Neural crest cell (in vitro differentiated cells): Measurements from ENCODE around the gene DUSP23. TPM values are rescaled to one million over a fixed set of nuclear protein-coding genes. Genes with fewer than 3 reads are reported as not detected.
A peak's percentile ranks its signal among the peaks of the same experiment; 100 is the strongest.

Experiments used
- DNase-seq: peaks from one replicate; pipeline ENCODE4 v3.0.0; 2021; ENCODE audit warnings: low read depth, mixed read lengths, low spot score
- H3K27ac Mint-ChIP-seq: one replicate; pipeline ENCODE4 v1.8.0; 2021; ENCODE audit warnings: mild to moderate bottlenecking, mixed read lengths; ENCODE audit not compliant: unreplicated experiment
- H3K27me3 Mint-ChIP-seq: 2 replicates; pipeline ENCODE4 v1.8.0; 2021; ENCODE audit warnings: low read depth, mild to moderate bottlenecking, mixed read lengths
- H3K36me3 Mint-ChIP-seq: 2 replicates; pipeline ENCODE4 v1.8.0; 2021; ENCODE audit warnings: low read depth, mild to moderate bottlenecking, mixed read lengths
- H3K4me1 Mint-ChIP-seq: 2 replicates; pipeline ENCODE4 v1.8.0; 2021; ENCODE audit warnings: mixed read lengths
- H3K4me3 Mint-ChIP-seq: one replicate; pipeline ENCODE4 v1.8.0; 2021; ENCODE audit warnings: mild to moderate bottlenecking, mixed read lengths
- H3K9me3 Mint-ChIP-seq: 2 replicates; pipeline ENCODE4 v1.8.0; 2021; ENCODE audit warnings: mixed read lengths
- CTCF ChIP-seq: fragments of 200-600 bp; sonication (generic); conservative IDR thresholded peaks from 2 replicates; pipeline ENCODE4 v1.5.0; 2021; ENCODE audit warnings: antibody characterized with exemption, mild to moderate bottlenecking
- long read RNA-seq: library from polyadenylated mRNA; unstranded; transcript quantifications from one replicate; pipeline ENCODE4 v2.0.0, GENCODE V29; 2020
- total RNA-seq: library from RNA; stranded (reverse); gene quantifications from 2 replicates; pipeline ENCODE4 v1.2.1, GENCODE V29; 2021

Gene DUSP23
- total RNA-seq, result 13.5 TPM in 2 replicates
- long read RNA-seq, result 0 reads

GRCh38 chr1:159780583-159781582 lies at the start of gene DUSP23:
Gene DUSP23, plus strand, starts transcription at chr1:159780962. Its CDS starts 139 bp downstream, at chr1:159781101.
- Mint-ChIP-seq H3K9me3 (peaks cover 2% of the 10 kb centered on the region), H3K4me1 (peaks cover 8% of the 10 kb centered on the region), H3K27ac (peak within 1 kb of the TSS; percentile 43), H3K4me3 (peak within 1 kb of the TSS; percentile 81), H3K27me3 (peaks cover 60% of the 10 kb centered on the region), H3K36me3 (peaks cover 2% of the 10 kb centered on the region)
- TF ChIP-seq CTCF, result peak; percentile 93
- peak; percentile 85 for DNase-seq

- no peak overlapping the region for H3K4me3 Mint-ChIP-seq
- TF ChIP-seq CTCF, result no peak
- no peak overlapping the region for H3K27ac Mint-ChIP-seq
- no peaks in the 10 kb centered on the region for H3K36me3 Mint-ChIP-seq
- no peaks in the 10 kb centered on the region for H3K4me1 Mint-ChIP-seq
- DNase-seq, result no peak
- H3K27me3 Mint-ChIP-seq, result peaks cover 26% of the 10 kb centered on the region
- peaks cover 4% of the 10 kb centered on the region for H3K9me3 Mint-ChIP-seq
These were observed 43.4 kb upstream of the DUSP23 start for GRCh38 chr1:159737238-159737916.

GRCh38 chr1:159743651-159744410 lies 36.9 kb upstream of the DUSP23 start:
- Mint-ChIP-seq H3K27me3 (peaks cover 36% of the 10 kb centered on the region), H3K36me3 (no peaks in the 10 kb centered on the region), H3K4me3 (no peak overlapping the region), H3K9me3 (peaks cover 4% of the 10 kb centered on the region), H3K27ac (no peak overlapping the region), H3K4me1 (no peaks in the 10 kb centered on the region)
- no peak for DNase-seq
- TF ChIP-seq CTCF, result no peak

- peaks cover 4% of the 10 kb centered on the region for H3K9me3 Mint-ChIP-seq
- DNase-seq, result no peak
- no peak overlapping the region for H3K27ac Mint-ChIP-seq
- no peaks in the 10 kb centered on the region for H3K4me1 Mint-ChIP-seq
- no peaks in the 10 kb centered on the region for H3K36me3 Mint-ChIP-seq
- peaks cover 30% of the 10 kb centered on the region for H3K27me3 Mint-ChIP-seq
- no peak for TF ChIP-seq CTCF
- H3K4me3 Mint-ChIP-seq, result no peak overlapping the region
These were observed 34.1 kb upstream of the DUSP23 start for GRCh38 chr1:159746666-159747065.

- Mint-ChIP-seq H3K36me3 (no peaks in the 10 kb centered on the region), H3K4me3 (no peak overlapping the region), H3K4me1 (no peaks in the 10 kb centered on the region), H3K27me3 (peaks cover 38% of the 10 kb centered on the region), H3K27ac (no peak overlapping the region), H3K9me3 (no peaks in the 10 kb centered on the region)
- DNase-seq, result no peak
- TF ChIP-seq CTCF, result no peak
These were observed 32.4 kb upstream of the DUSP23 start for GRCh38 chr1:159748370-159748769.
